HG02938 (cell line): ENCODE measurements around the gene P3H4.
"Not testable (repeated sequence)": the region's sequence is repeated elsewhere in the genome, so short reads cannot be mapped to it uniquely, and the experiment has no call there.

Experiments used
- ATAC-seq: cut with Tn5 transposase; IDR thresholded peaks from one replicate; pipeline ENCODE4 v1.9.1; 2021; ENCODE audit warnings: mild to moderate bottlenecking, moderate library complexity; ENCODE audit not compliant: unreplicated experiment

Gene P3H4

GRCh38 chr17:41796121-41796895 lies 15.4 kb downstream of the P3H4 start:
- ATAC-seq, result no peak

- no peak for ATAC-seq
Measured at GRCh38 chr17:41794540-41794975, 17.2 kb downstream of the P3H4 start.

GRCh38 chr17:41793784-41794539 lies 17.8 kb downstream of the P3H4 start:
- no peak for ATAC-seq

GRCh38 chr17:41792845-41793783 lies 18.6 kb downstream of the P3H4 start:
- ATAC-seq, result no peak

- no peak for ATAC-seq
Measured at GRCh38 chr17:41787021-41787418, 24.7 kb downstream of the P3H4 start.

- peak; percentile 71 for ATAC-seq
Measured at GRCh38 chr17:41786227-41787020, 25.3 kb downstream of the P3H4 start, which contains the start of gene JUP. JUP (minus strand) TSS chr17:41786711; CDS start chr17:41771854, 14,857 bp downstream.

- no peak for ATAC-seq
Measured at GRCh38 chr17:41785859-41786226, 25.9 kb downstream of the P3H4 start.

- ATAC-seq, result no peak
Measured at GRCh38 chr17:41785091-41785858, 26.5 kb downstream of the P3H4 start.

GRCh38 chr17:41784207-41784744 lies 27.5 kb downstream of the P3H4 start:
- no peak for ATAC-seq

- no peak for ATAC-seq
Measured at GRCh38 chr17:41782142-41782541, 29.6 kb downstream of the P3H4 start.

GRCh38 chr17:41781404-41782110 lies 30.2 kb downstream of the P3H4 start:
- no peak for ATAC-seq

GRCh38 chr17:41779954-41780353 lies 31.8 kb downstream of the P3H4 start:
- no peak for ATAC-seq

- no peak for ATAC-seq
Measured at GRCh38 chr17:41777574-41778188, 34.1 kb downstream of the P3H4 start.

GRCh38 chr17:41777157-41777573 lies 34.6 kb downstream of the P3H4 start:
- ATAC-seq, result no peak

GRCh38 chr17:41776262-41776900 lies 35.4 kb downstream of the P3H4 start:
- not testable (repeated sequence) for ATAC-seq

GRCh38 chr17:41775394-41776226 lies 36.1 kb downstream of the P3H4 start:
- no peak for ATAC-seq

GRCh38 chr17:41773731-41774193 lies 38.0 kb downstream of the P3H4 start:
- ATAC-seq, result no peak
